DMS 273 (cell line): Measurements from ENCODE around the gene COPS8.
A peak's percentile ranks its signal among the peaks of the same experiment; 100 is the strongest.

Experiments used
- DNase-seq: peaks from one replicate; lab custom pipeline; 2025; ENCODE audit not compliant: unreplicated experiment; lab: John Stamatoyannopoulos, UW

The COPS8 gene

GRCh38 chr2:237129625-237130263 lies 44.1 kb downstream of the COPS8 start:
- no peak for DNase-seq

DNA sequence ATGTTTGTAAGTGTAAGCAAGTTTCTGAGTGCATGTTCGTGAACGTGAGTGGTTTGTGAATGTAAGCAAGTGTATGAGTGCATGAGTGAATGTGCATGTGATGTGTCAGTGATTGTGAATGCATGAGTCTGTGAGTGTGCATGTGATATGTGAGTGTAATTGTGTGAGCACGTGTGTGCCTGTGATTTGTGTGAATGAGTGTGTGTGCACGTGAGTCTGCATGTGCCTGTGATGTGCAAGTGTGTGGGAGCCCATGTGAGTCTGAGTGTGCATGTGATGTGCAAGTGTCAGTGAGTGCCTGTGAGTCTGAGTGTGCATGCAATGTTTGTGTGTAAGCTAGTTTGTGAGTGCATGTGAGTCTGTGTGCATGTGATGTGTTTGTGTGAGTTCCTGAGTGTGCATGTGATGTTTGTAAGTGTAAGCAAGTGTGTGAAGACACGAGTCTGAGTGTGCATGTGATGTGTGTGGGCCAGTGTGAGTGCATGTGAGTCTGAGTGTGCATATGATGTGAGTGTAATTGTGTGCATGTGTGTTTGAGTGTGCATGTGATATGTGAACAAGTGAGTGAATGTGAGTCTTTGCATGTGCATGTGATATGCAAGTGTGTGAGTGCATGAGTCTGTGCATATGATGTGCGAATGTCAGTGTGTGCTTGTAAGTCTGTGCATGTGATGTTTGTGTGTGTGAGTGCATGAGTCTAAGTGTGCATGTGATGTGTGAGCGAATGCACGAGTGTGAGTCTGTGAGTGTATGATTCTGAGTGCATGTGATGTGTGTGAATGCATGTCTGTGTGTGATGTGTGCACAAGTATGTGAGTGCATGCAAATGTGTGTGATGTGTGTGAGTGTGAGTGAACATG lies 45.1 kb downstream of the COPS8 start:
- no peak for DNase-seq

DNA sequence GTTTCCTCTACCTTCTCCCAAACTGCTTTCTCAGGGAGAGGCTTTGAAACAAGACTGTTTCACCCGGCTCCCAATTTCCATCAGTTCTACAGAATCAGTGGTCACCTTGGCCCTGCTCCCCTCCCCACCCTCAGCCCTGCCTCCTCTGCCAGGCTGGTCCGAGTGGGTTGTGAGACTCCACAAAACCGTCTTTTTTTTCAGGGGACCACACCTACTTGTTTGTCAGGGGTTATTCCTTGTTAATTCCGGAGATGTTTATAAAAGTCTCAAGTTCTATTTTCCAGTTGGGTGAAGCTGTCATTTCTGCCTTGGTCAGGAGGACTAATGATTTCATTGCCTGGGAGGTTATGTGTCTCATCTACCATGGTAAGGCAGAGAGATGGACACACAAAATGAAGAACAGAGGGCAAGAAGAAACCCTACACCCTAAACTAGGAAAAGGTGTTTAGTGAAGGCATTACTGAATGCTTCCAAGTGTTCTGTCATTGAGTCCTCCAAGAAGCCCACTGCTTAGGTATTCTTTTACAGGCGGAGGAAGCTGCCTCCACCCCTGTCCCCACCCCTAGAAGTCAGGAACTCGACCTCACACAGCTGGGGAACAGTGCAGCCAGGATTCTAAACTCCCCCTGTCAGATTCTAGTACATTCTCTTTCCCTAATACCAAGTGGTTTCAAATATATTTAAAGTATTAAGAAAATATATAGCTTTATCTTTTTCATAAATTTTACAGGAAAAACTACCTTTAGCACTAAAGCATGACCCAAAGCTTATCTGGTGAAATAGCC lies 46.3 kb downstream of the COPS8 start:
- no peak for DNase-seq

GRCh38 chr2:237132799-237133198 lies 47.1 kb downstream of the COPS8 start:
- DNase-seq: peak; percentile 35

DNA sequence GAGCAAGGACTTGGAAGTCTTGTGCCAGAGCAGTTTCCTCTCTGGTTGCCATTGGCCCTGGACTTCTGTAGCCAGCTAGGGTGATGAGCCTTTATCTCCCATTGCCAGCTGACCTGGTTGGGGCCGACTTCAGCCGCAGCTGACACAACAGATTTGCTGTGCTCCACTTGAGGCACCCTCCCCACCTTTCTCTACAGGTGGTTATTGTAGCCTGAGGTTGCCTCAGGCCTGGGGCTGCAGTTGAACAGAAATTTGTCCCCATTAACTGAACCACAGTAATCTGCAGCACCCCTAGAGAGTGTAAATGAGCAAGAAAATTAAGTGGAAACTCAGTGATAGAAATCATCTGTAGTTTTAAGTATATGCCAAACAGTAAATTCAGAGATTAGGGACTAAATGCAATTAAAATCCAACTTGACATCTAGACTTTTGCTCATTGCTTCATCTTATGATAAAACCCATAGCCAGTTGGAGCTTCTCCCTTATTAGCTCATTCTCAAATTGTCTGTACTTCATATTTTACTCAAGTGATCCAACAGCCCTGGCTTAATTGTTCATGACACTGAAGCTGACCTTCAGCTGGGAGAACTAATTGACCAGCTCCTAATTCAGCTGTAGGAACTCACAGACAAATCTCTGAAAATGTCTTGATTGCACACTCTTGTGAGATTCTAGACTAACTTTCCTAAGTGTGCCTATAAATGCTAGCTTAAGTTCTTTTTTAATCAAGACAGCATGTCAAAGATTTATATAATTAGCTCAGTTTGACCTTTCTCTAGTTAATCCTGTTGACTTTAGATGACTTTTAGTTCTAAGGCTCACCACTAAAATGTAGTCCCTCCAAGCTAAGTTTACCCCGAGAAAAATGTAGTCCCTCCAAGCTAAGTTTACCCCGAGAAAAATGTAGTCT lies 48.9 kb downstream of the COPS8 start:
- DNase-seq: no peak

GRCh38 chr2:237136824-237137223 lies 51.1 kb downstream of the COPS8 start:
- DNase-seq: no peak

DNA sequence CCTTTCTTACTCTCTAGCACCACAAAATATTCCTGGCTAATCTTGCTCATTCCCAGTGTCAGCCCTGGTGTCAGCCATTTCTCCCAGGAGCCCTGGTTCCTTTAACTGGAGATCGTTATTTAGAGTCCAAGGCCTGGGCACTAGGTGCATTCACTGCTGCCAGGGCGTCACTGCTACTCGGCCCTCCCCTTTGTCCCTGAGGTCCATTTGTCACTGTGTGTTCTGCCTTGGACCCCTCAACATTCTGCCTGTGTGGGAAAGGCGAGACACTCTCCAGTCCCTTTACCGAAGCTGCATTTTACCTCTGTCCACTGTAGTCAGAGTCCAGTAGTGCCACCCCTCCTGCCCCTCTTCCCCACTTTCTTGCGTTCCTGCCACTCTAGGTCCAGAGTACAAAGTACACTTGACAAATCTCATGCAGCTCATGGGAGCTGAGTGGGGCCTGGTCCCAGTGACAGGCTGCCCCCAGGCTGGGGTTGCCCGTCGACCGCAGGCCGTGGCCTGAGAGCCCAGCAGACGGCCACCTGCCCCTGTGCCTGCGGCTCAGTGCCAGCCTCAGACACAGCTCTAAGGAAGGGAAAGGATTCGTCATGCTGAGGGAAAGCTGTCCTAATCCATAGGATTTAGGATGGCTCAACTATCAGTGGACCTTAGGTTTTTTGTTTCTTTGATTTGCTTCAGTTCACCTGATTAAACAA lies 52.1 kb downstream of the COPS8 start:
- DNase-seq: no peak

DNA sequence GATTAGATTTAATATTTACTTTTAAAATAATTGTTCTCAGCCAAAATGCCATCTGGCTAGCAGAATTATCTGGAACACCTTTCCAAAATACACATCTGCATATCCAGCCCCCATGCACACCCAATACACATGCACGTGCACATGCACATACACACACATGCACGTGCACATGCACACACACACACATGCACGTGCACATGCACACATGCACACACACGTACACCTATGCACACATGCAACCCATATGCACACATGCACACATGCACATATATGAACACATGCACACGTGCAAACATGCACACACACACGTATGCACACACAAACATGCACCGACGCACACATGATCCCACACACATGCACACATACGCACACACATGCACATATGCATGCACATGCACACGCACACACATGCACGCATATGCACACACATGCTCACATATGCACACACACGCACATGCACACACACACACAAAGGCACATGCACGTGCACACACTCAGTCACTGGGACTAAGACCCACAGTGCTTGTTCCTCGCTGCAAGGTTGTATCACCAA lies 53.5 kb downstream of the COPS8 start:
- no peak for DNase-seq

- DNase-seq: no peak
These were observed 55.1 kb downstream of the COPS8 start for GRCh38 chr2:237140689-237141285.

DNA sequence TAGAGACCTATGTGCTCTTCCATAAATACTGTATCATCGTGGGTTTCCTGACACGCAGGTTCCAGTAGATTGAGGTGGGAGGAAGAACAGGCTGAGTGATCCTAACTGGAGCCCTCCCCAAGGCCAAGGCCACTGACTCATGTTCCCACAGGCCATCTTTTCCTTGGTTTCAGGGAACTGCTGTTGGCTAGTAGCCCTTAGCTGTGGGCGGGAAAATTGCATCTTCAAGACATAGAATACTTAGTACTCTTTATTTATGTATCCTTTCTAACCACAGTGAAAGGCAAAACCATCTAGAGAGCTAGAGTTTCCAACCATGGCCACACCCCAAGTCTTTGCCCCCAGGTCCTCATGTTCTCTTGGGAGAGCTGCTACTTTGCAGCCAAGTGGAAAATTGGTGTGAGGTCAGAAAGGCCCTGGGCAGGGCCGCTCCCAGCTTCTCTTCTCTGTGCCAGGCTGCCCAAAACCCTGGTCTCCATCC lies 55.9 kb downstream of the COPS8 start:
- DNase-seq: no peak

GRCh38 chr2:237143118-237143517 lies 57.4 kb downstream of the COPS8 start:
- DNase-seq: no peak

- DNase-seq: no peak
These were observed 58.2 kb downstream of the COPS8 start for GRCh38 chr2:237143676-237144440.

- DNase-seq: no peak
These were observed 58.8 kb downstream of the COPS8 start for GRCh38 chr2:237144516-237144915.

DNA sequence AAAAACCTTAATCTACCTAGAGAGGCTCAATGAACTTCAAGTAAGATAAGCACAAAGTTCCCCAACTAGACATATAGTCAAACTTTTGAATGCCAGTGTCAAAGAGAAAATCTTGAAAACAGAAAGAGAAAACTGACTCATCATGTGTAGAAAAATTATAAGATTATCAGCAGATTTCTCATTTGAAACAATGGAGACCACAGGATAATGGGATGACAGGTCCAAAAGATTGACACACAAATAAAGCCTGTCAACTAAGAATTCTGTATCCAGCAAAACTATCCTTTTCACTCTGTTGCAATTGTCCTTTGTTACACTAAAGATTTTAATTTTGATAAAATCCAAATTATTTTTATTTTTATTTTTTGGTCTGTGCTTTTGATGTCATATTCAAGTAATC lies 61.6 kb downstream of the COPS8 start:
- DNase-seq: no peak

GRCh38 chr2:237148624-237149023 lies 62.9 kb downstream of the COPS8 start:
- no peak for DNase-seq

- no peak for DNase-seq
These were observed 63.7 kb downstream of the COPS8 start for GRCh38 chr2:237149425-237149824.
